Tibial nerve (tissue), 4 donors: ENCODE data around the gene CSNK1A1L. TPM values are rescaled to one million over a fixed set of nuclear protein-coding genes. Genes with fewer than 3 reads are reported as not detected.

ENCODE experiments used
- DNase-seq, 2 donors: peaks; one replicate each; pipeline ENCODE4 v3.0.0-alpha.2; 2019; ENCODE audit warnings: low spot score in 2 of 2
- H3K27ac ChIP-seq, 4 donors: fragments of 200-600 bp; sonication (generic) in 3 of 4; one replicate each; pipeline ENCODE4 v1.5.1; 2017 to 2019; ENCODE audit warnings: mild to moderate bottlenecking in 1 of 4
- H3K27me3 ChIP-seq, 2 donors: fragments of 200-600 bp; sonication (generic) in 1 of 2; one replicate each; pipeline versions ENCODE4 v1.5.1 to v1.6.0; 2017 to 2019
- H3K36me3 ChIP-seq, 3 donors: fragments of 200-600 bp; sonication (generic); one replicate each; pipeline ENCODE4 v1.5.1; 2018 to 2019
- H3K4me1 ChIP-seq, 4 donors: fragments of 200-600 bp; sonication (generic) in 3 of 4; one replicate each; pipeline ENCODE4 v1.5.1; 2017 to 2019
- H3K4me3 ChIP-seq, 4 donors: fragments of 200-600 bp; sonication (generic) in 3 of 4; one replicate each; pipeline ENCODE4 v1.5.1; 2017 to 2019; ENCODE audit warnings: mild to moderate bottlenecking in 1 of 4, moderate library complexity in 1 of 4
- H3K9me3 ChIP-seq, 4 donors: fragments of 200-600 bp; sonication (generic) in 3 of 4; one replicate each; pipeline ENCODE4 v1.5.1; 2017 to 2019
- CTCF ChIP-seq, 5 experiments: fragments of 200-600 bp in 3 of 5; fragments of 450-650 bp in 2 of 5; sonication (generic) in 3 of 5; IDR thresholded peaks; one replicate each; pipeline ENCODE4 v1.5.1; 2016 to 2019; ENCODE audit warnings: antibody characterized with exemption in 5 of 5, mild to moderate bottlenecking in 3 of 5, moderate library complexity in 2 of 5
- EP300 ChIP-seq, 2 donors: sonication (generic); formaldehyde crosslinking; IDR thresholded peaks; one replicate each; pipeline ENCODE4 v1.6.1; 2017; ENCODE audit warnings: antibody characterized with exemption in 2 of 2, mild to moderate bottlenecking in 1 of 2
- POLR2A ChIP-seq, 2 donors: fragments of 450-650 bp; IDR thresholded peaks; one replicate each; pipeline ENCODE4 v1.6.1; 2017; ENCODE audit warnings: antibody characterized with exemption in 2 of 2, mild to moderate bottlenecking in 2 of 2, moderate library complexity in 2 of 2
- WGBS, 2 donors: methylation state at CpG; one replicate each; pipeline ENCODE4 v1.1.5; 2018; 5-methylcytosine and 5-hydroxymethylcytosine counted together
- total RNA-seq, 4 donors: library from RNA; depleted of rRNA; stranded (reverse); fragments of >200 nt; gene quantifications; one replicate each; pipeline ENCODE4 v1.1.0, GENCODE V29; 2016

Gene CSNK1A1L
- total RNA-seq, 4 donors from 2014 or later: not detected

GRCh38 chr13:37107868-37108267 is 2.4 kb upstream of the CSNK1A1L start:
- Histone ChIP-seq H3K27me3 (no peaks in the 10 kb centered on the region), H3K4me3 (no peak overlapping the region), H3K36me3 (no peaks in the 10 kb centered on the region), H3K27ac (no peak overlapping the region), H3K9me3 (no peaks in the 10 kb centered on the region), H3K4me1 (peaks cover 0 to 10% (median 0%) of the 10 kb centered on the region in 4 donors)
- TF ChIP-seq CTCF (IDR thresholded peaks at IDR 0.05) (no peak), EP300 (IDR thresholded peaks at IDR 0.05) (no peak), POLR2A (IDR thresholded peaks at IDR 0.05) (no peak)
- WGBS, 2 donors: 85 to 86% methylated on average over 1 of the region's 1 CpG
- DNase-seq: no peak

- WGBS, 2 donors: 59 to 69% methylated on average over 4 of the region's 4 CpGs
- Histone ChIP-seq H3K27me3 (no peaks in the 10 kb centered on the region), H3K4me3 (no peak overlapping the region), H3K4me1 (peaks cover 0 to 10% (median 0%) of the 10 kb centered on the region in 4 donors), H3K27ac (peak overlapping the region in 1 of 4 donors; percentile 40), H3K36me3 (no peaks in the 10 kb centered on the region), H3K9me3 (no peaks in the 10 kb centered on the region)
- TF ChIP-seq POLR2A (IDR thresholded peaks at IDR 0.05) (no peak), CTCF (IDR thresholded peaks at IDR 0.05) (no peak), EP300 (IDR thresholded peaks at IDR 0.05) (no peak)
- DNase-seq: no peak
These were observed 2.0 kb upstream of the CSNK1A1L start for GRCh38 chr13:37107456-37107855.

GRCh38 chr13:37106642-37107041 is 1.2 kb upstream of the CSNK1A1L start:
- WGBS, 2 donors: 79 to 82% methylated on average over 2 of the region's 2 CpGs
- Histone ChIP-seq H3K9me3 (no peaks in the 10 kb centered on the region), H3K27me3 (no peaks in the 10 kb centered on the region), H3K36me3 (no peaks in the 10 kb centered on the region), H3K4me3 (no peak overlapping the region), H3K4me1 (peaks cover 0 to 10% (median 0%) of the 10 kb centered on the region in 4 donors), H3K27ac (peak overlapping the region in 1 of 4 donors; percentile 57)
- TF ChIP-seq EP300 (IDR thresholded peaks at IDR 0.05): peak in 1 of 2 donors; percentile 10
- TF ChIP-seq CTCF (IDR thresholded peaks at IDR 0.05): no peak
- DNase-seq: no peak

- Histone ChIP-seq H3K36me3 (no peaks in the 10 kb centered on the region), H3K27ac (no peak overlapping the region), H3K4me3 (no peak overlapping the region), H3K4me1 (no peaks in the 10 kb centered on the region), H3K27me3 (no peaks in the 10 kb centered on the region), H3K9me3 (no peaks in the 10 kb centered on the region)
- no peak for TF ChIP-seq CTCF (IDR thresholded peaks at IDR 0.05)
- TF ChIP-seq EP300 (IDR thresholded peaks at IDR 0.05): no peak
- no peak for TF ChIP-seq POLR2A (IDR thresholded peaks at IDR 0.05)
- 47 to 48% methylated on average over 4 of the region's 4 CpGs for WGBS, 2 donors
- DNase-seq: no peak
These were observed 2.6 kb downstream of the CSNK1A1L start for GRCh38 chr13:37102896-37103295.

- no peaks in the 10 kb centered on the region for H3K27me3 ChIP-seq
- no peaks in the 10 kb centered on the region for H3K9me3 ChIP-seq
- TF ChIP-seq POLR2A (IDR thresholded peaks at IDR 0.05) (no peak), EP300 (IDR thresholded peaks at IDR 0.05) (no peak), CTCF (IDR thresholded peaks at IDR 0.05) (no peak)
- H3K4me3 ChIP-seq: no peak overlapping the region
- WGBS, 2 donors: 45 to 57% methylated on average over 1 of the region's 1 CpG
- H3K4me1 ChIP-seq: no peaks in the 10 kb centered on the region
- H3K27ac ChIP-seq: no peak overlapping the region
- no peak for DNase-seq
- no peaks in the 10 kb centered on the region for H3K36me3 ChIP-seq
These were observed 4.3 kb downstream of the CSNK1A1L start for GRCh38 chr13:37101201-37101600.
